Heart left ventricle (tissue), 16 donors: ENCODE measurements around the gene NADSYN1. TPM values are rescaled to one million over a fixed set of nuclear protein-coding genes. Genes with fewer than 3 reads are reported as not detected.
A peak's percentile ranks its signal among the peaks of the same experiment; 100 is the strongest.

Experiments
- ATAC-seq, 4 donors: fragments of 200-7000 bp; cut with Tn5 transposase; one replicate each; pipeline ENCODE4 v1.9.1; 2020 to 2022; ENCODE audit warnings: moderate library complexity in 4 of 4, mild to moderate bottlenecking in 3 of 4, moderate number of reproducible peaks in 1 of 4
- DNase-seq, 5 donors: peaks; one replicate each; pipeline ENCODE4 v3.0.0-alpha.2; 2020
- H3K27ac ChIP-seq, 12 donors: fragments of 200-600 bp; sonication (generic) in 4 of 12; one replicate each; pipeline versions ENCODE4 v1.5.0 to v1.8.0; 2016 to 2022; ENCODE audit warnings: mild to moderate bottlenecking in 2 of 12
- H3K27me3 ChIP-seq, 9 donors: fragments of 200-600 bp; sonication (generic) in 2 of 9; one replicate each; pipeline versions ENCODE4 v1.5.1 to v1.8.0; 2016 to 2022; ENCODE audit warnings: mild to moderate bottlenecking in 3 of 9
- H3K36me3 ChIP-seq, 9 donors: fragments of 200-600 bp; sonication (generic) in 2 of 9; one replicate each; pipeline versions ENCODE4 v1.5.0 to v1.8.0; 2018 to 2022; ENCODE audit warnings: mild to moderate bottlenecking in 2 of 9
- H3K4me1 ChIP-seq, 12 donors: fragments of 200-600 bp; sonication (generic) in 4 of 12; one replicate each; pipeline versions ENCODE4 v1.5.0 to v1.8.0; 2016 to 2022; ENCODE audit warnings: mild to moderate bottlenecking in 3 of 12
- H3K4me3 ChIP-seq, 12 donors: fragments of 200-600 bp; sonication (generic) in 4 of 12; one replicate each; pipeline versions ENCODE4 v1.5.0 to v1.8.0; 2017 to 2022; ENCODE audit warnings: mild to moderate bottlenecking in 9 of 12, moderate library complexity in 4 of 12
- H3K9me3 ChIP-seq, 12 donors: fragments of 200-600 bp; sonication (generic) in 4 of 12; one replicate each; pipeline versions ENCODE4 v1.5.0 to v1.8.0; 2016 to 2022; ENCODE audit warnings: mild to moderate bottlenecking in 1 of 12
- CTCF ChIP-seq, 12 donors: fragments of 200-600 bp; sonication (generic) in 4 of 12; IDR thresholded peaks; one replicate each; pipeline versions ENCODE4 v1.5.0 to v1.8.0; 2018 to 2022; ENCODE audit warnings: antibody characterized with exemption in 12 of 12, mild to moderate bottlenecking in 5 of 12
- POLR2A ChIP-seq, 2 donors: fragments of 450-650 bp; IDR thresholded peaks; one replicate each; pipeline ENCODE4 v1.6.1; 2017; ENCODE audit warnings: antibody characterized with exemption in 2 of 2, mild to moderate bottlenecking in 2 of 2, moderate library complexity in 2 of 2
- WGBS, 4 donors: extraction: QIAGEN DNeasy Blood & Tissue Kit in 2 of 4; methylation state at CpG; one replicate each; pipeline versions ENCODE4 v1.1.5 to v1.1.7; 2013 to 2018; 5-methylcytosine and 5-hydroxymethylcytosine counted together
- intact Hi-C, 10 donors: fragments of 100-400 bp; cut with DNase I; formaldehyde crosslinking; loops; one replicate each; pipeline versions ENCODE4 v1.11.1 to v1.14.2; 2022
- polyA plus RNA-seq, 2 donors: library from polyadenylated mRNA; stranded (reverse); fragments of 200-250 nt; gene quantifications; one replicate each; pipeline ENCODE4 v1.2.3, GENCODE V29; 2013
- total RNA-seq, 9 donors: library from RNA; depleted of rRNA in 2 of 9; stranded (reverse); fragments of >200 nt in 2 of 9; fragmentation: NEBNext Ultra II Directional in 3 of 9; extraction: Animal tissue kit (Norgen Biotek cat#: 25700) in 3 of 9; gene quantifications; one replicate each; pipeline versions ENCODE4 v1.1.0 to v1.2.4, GENCODE V29; 2016 to 2023
- donor health status: ischemic (EF 13 %, LVEDD 7.1; RV severe dilation, severe dysfunction).
- donor health status: healthy with polysubstance abuse.
- donor health status: DM: no; HTN: yes; CAD: no.
- donor health status: DM: no; HTN: no; CAD: no.
- donor health status: ischemic (EF 25% LVEDD 6.9; RV normal size, moderate dysfunction).
- donor health status: ischemic (EF 25% LVEDD 5.7; RV mildly dilated, moderate dysfunction).
- donor health status: healthy.
- donor health status: DM: yes; HTN: yes; CAD: no.
- donor health status: ischemic (EF 35%, LVEDD 5.7; RV mildly dilated, moderate dysfunction).
- donor health status: nonischemic (EF 11% LVEDD 7.7; RV severe dilation, severe dysfunction).
- donor health status: DM: yes; HTN: yes; CAD: no.
- donor health status: PGD.
- donor health status: ischemic (EF 29% LVEDD 5.4; RV normal size, mild dysfunction).
- donor health status: nonischemic (EF 23%, LVEDD 6.1; RV moderate dilation, normal function).

NADSYN1 gene
- total and polyA plus RNA-seq, 11 donors: 11.4 to 41.9 (median 19.4) TPM

- H3K36me3 ChIP-seq: peaks cover 0 to 97% (median 89%) of the 10 kb centered on the region in 9 donors
- 95 to 98% (median 96%) methylated on average over 21 of the region's 21 CpGs for WGBS, 4 donors
- intact Hi-C loops: no loop called here
- H3K4me1 ChIP-seq: no peaks in the 10 kb centered on the region
- H3K9me3 ChIP-seq: no peaks in the 10 kb centered on the region
- ATAC-seq: no peak
- TF ChIP-seq CTCF (IDR thresholded peaks at IDR 0.05) (no peak), POLR2A (IDR thresholded peaks at IDR 0.05) (no peak)
- no peak overlapping the region for H3K27ac ChIP-seq
- no peak overlapping the region for H3K4me3 ChIP-seq
- no peak for DNase-seq
- H3K27me3 ChIP-seq: no peaks in the 10 kb centered on the region
Observed at GRCh38 chr11:71476031-71476430, 23.0 kb downstream of the NADSYN1 start.

GRCh38 chr11:71476926-71477640 is 24.1 kb downstream of the NADSYN1 start:
- intact Hi-C loops: no loop called here
- WGBS, 4 donors: 92 to 98% (median 93%) methylated on average over 34 of the region's 34 CpGs
- H3K4me1 ChIP-seq: no peaks in the 10 kb centered on the region
- TF ChIP-seq CTCF (IDR thresholded peaks at IDR 0.05) (no peak), POLR2A (IDR thresholded peaks at IDR 0.05) (no peak)
- H3K36me3 ChIP-seq: peaks cover 0 to 99% (median 90%) of the 10 kb centered on the region in 9 donors
- H3K27me3 ChIP-seq: no peaks in the 10 kb centered on the region
- no peaks in the 10 kb centered on the region for H3K9me3 ChIP-seq
- no peak for ATAC-seq
- DNase-seq: no peak
- no peak overlapping the region for H3K27ac ChIP-seq
- H3K4me3 ChIP-seq: no peak overlapping the region

- no peaks in the 10 kb centered on the region for H3K27me3 ChIP-seq
- no peaks in the 10 kb centered on the region for H3K9me3 ChIP-seq
- peaks cover 0 to 96% (median 86%) of the 10 kb centered on the region in 9 donors for H3K36me3 ChIP-seq
- ATAC-seq (peak in 1 of 4 donors; percentile 60), DNase-seq (no peak)
- H3K4me3 ChIP-seq: no peak overlapping the region
- no peaks in the 10 kb centered on the region for H3K4me1 ChIP-seq
- H3K27ac ChIP-seq: no peak overlapping the region
- TF ChIP-seq POLR2A (IDR thresholded peaks at IDR 0.05) (no peak), CTCF (IDR thresholded peaks at IDR 0.05) (no peak)
- 69 to 83% (median 76%) methylated on average over 25 of the region's 25 CpGs for WGBS, 4 donors
- intact Hi-C loops: no loop called here
Observed at GRCh38 chr11:71477641-71478527, 24.9 kb downstream of the NADSYN1 start.

- Histone ChIP-seq H3K27me3 (no peaks in the 10 kb centered on the region), H3K36me3 (peaks cover 0 to 96% (median 86%) of the 10 kb centered on the region in 9 donors), H3K9me3 (no peaks in the 10 kb centered on the region), H3K27ac (no peak overlapping the region), H3K4me1 (no peaks in the 10 kb centered on the region), H3K4me3 (no peak overlapping the region)
- ATAC-seq: peak in 2 of 4 donors; percentile 6 to 11
- no peak for TF ChIP-seq POLR2A (IDR thresholded peaks at IDR 0.05)
- TF ChIP-seq CTCF (IDR thresholded peaks at IDR 0.05): no peak
- 79 to 91% (median 90%) methylated on average over 9 to 11 of the region's 11 CpGs for WGBS, 4 donors
- DNase-seq: no peak
- intact Hi-C loops: no loop called here
Observed at GRCh38 chr11:71478528-71478840, 25.5 kb downstream of the NADSYN1 start.
